ENCODE results near the gene ATG7.
A peak's percentile ranks its signal among the peaks of the same experiment; 100 is the strongest.
"Not testable (repeated sequence)": the region's sequence is repeated elsewhere in the genome, so short reads cannot be mapped to it uniquely, and the experiment has no call there.

The ATG7 gene

DNA sequence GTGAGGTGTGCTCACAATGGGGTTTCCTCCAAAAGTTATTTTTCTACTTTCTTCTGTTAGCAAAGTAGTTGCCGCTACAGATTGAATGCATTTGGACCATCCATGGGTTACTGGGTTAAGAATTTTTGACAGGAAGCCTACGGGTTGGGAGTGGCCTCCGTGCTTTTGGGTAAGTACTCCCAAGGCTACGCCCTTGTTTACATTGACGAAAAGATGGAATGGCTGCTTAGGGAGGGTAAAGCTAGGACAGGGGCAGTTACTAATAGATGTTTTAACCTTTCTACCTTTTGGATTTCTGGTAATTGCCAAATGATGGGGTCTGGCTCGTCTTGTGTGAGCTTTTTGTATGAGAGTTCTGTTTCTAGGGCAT lies 20.4 kb upstream of the ATG7 start:
- DNase-seq (ENCODE audit: low spot score) = no peak

DNA sequence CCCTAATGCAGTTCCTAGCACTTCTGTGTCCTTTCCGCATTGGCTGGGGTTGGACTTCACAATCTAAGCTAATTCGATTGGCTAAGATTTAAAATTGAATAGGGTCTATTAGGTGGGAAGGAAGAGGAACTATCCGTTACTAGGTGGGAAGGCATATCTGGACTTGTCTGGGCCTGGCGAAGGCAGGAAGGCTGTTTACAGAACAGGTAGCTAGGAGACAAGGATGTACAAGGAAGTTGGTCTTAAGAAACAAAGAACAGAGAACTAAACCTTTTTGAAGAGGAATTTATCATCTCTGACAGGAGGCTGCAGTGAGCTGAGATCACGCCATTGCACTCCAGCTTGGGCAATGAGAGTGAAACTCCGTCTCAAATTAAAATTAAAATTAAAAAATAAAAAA lies 17.3 kb upstream of the ATG7 start:
- no peak for DNase-seq (ENCODE audit: low spot score)

DNA sequence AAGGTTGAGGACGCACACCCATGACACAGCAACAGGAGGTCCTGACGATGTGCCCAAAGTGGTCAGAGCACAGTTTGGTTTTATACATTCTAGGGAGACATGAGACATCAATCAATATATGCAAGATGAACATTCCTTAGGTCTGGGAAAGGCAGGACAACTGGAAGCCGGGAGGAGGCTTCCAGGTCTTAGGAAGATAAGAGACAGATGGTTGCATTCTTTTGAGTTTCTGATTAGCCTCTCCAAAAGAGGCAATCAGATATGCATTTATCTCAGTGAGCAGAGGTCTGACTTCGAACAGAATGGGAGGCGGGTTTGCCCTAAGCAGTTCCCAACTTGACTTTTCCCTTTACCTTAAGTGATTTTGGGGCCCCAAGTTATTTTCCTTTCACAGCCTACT lies 16.7 kb upstream of the ATG7 start:
- not testable (repeated sequence) for DNase-seq (ENCODE audit: low spot score)

DNA sequence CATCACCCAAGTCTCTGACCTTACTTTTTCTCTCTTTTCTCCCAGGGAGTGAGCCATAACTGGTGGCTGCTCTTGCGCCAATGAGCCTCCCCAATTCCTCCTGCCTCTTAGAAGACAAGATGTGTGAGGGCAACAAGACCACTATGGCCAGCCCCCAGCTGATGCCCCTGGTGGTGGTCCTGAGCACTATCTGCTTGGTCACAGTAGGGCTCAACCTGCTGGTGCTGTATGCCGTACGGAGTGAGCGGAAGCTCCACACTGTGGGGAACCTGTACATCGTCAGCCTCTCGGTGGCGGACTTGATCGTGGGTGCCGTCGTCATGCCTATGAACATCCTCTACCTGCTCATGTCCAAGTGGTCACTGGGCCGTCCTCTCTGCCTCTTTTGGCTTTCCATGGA lies 13.2 kb upstream of the ATG7 start:
- DNase-seq (ENCODE audit: low spot score) = no peak

DNA sequence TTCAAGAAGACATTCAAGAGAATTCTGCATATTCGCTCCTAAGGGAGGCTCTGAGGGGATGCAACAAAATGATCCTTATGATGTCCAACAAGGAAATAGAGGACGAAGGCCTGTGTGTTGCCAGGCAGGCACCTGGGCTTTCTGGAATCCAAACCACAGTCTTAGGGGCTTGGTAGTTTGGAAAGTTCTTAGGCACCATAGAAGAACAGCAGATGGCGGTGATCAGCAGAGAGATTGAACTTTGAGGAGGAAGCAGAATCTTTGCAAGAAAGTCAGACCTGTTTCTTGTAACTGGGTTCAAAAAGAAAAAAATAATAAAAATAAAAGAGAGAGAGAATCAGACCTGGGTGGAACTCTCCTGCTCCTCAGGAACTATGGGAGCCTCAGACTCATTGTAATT lies 11.7 kb upstream of the ATG7 start:
- no peak for DNase-seq (ENCODE audit: low spot score)

DNA sequence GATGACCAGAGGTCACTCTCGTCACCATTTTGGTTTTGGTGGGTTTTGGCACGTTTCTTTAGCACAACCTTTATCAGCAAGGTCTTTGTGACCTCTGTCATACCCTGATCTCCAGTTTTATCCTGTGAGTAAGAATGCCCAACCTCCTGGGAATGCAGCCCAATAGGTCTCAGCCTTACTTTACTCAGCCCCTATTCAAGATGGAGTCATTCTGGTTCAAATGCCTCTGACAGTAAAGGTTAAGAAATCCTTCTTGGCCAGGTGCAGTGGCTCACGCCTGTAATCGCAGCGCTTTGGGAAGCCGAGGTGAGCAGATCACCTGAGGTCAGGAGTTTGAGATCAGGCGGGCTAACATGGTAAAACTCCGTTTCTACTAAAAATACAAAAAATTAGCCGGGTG lies 3.2 kb upstream of the ATG7 start:
- DNase-seq (ENCODE audit: low spot score) = no peak

DNA sequence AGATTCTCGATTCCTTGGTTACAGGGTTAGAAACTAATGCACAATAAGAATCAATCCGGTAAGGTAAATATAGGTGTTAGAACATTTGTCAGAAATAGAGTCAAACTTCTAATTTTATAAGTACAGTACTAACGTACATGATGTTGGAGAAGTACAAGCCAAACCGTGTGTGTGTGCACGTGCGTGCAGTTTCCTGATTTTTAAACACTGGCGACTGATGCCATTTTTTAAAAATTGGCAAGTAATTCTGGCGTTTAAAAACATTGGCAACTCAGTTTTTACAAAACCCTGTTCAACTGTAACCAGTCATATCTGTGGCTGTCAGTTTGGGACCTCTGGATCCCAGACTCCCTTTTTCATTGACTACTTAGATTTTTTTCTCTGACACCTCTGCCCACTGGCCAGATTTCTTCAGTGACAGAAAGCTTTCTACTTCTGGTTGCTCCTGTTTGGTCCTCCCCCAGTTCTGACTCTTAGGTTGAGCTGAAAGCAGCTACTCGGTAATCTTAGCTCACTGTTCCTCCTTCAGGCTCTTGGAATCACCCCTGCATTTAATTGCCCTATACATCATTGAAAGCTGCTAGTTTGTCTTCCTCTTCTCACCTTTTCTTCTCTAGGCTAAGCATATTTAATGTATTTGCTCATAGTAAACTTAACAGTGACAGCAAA lies 843 bp downstream of the ATG7 start:
- no peak for DNase-seq (ENCODE audit: low spot score)

DNA sequence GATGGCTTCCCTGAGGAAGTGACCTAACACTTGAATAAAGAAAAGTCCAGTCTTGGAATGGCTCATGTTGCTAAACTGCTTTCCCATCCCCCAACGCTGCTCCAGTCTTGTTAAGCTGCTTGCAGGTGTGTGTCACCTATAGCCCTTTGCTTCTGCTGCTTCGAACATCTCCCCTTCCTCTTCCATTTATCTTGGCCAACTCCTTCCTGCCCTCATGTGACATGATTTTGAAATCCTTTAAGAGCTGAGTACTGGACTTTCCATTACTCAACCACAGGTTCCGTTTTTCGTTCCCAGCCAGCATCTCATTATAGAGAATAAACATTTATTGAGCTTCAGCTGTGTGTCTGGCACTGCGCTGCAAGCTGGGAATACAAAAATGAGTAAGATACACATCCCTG lies 1.7 kb downstream of the ATG7 start:
- no peak for DNase-seq (ENCODE audit: low spot score)

DNA sequence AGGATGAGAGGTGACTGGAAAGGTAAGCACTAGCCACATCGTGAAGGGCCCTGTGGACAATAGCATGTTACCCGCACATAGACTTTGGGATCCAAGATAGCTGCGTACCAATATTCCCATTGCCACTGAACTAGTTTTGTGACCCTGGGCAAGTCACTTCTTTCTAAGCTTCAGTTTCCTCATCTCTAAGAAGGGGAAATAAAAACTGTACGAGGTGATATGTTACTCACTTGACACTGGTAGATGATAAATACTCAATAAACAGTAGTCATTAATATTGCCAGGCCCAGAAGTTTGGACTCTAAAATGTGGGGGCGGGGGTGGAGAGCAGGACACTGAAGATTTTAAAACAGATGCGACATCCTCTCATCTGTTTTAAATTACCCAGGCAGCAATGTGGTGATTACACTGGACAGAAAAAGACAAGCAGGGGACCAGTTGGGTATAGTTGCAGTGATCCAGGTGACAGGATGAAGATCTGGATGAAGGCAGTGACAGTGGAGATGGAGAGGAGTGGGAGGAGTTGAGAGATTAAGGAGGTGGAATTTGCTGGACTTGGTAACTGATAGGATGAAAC lies 2.5 kb downstream of the ATG7 start:
- no peak for DNase-seq (ENCODE audit: low spot score)

DNA sequence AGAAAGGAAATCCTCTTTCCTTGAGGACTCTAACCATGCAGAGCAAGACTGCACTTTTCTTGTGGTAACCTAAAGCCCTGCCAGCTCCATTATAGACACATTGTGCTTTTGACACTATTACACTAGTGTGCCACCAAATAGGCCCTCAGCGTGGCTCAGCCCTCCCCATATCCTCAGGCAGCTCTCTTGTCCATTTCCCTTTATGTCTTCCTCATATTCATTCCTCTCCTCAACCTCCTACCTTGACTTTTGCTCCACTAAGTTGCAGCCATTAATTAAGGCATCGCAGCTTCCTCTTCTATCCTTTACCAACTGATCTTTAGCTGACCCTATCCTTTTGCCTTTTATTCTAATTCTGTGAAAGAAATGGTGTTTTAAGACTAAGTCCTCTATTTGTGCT lies 3.7 kb downstream of the ATG7 start:
- no peak for DNase-seq (ENCODE audit: low spot score)

DNA sequence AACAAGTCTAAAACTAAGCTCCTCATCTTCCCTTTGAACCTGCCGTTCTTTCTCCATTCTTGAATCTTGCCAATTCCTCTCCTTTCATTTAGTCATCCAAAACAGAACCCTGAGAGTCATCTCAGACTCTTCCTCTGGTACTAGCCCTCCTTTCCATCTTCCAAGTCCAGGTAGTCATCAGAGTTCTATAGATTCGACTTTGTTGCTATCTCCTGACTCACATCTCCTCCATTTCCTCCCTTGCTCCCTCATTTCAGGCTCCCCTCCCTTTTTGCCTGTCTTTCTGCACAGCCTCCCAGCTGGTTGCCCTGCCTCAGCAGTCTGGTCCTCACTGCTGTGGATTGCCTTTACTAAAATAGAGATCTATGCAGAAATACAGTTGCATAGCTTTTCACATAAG lies 4.7 kb downstream of the ATG7 start:
- no peak for DNase-seq (ENCODE audit: low spot score)

DNA sequence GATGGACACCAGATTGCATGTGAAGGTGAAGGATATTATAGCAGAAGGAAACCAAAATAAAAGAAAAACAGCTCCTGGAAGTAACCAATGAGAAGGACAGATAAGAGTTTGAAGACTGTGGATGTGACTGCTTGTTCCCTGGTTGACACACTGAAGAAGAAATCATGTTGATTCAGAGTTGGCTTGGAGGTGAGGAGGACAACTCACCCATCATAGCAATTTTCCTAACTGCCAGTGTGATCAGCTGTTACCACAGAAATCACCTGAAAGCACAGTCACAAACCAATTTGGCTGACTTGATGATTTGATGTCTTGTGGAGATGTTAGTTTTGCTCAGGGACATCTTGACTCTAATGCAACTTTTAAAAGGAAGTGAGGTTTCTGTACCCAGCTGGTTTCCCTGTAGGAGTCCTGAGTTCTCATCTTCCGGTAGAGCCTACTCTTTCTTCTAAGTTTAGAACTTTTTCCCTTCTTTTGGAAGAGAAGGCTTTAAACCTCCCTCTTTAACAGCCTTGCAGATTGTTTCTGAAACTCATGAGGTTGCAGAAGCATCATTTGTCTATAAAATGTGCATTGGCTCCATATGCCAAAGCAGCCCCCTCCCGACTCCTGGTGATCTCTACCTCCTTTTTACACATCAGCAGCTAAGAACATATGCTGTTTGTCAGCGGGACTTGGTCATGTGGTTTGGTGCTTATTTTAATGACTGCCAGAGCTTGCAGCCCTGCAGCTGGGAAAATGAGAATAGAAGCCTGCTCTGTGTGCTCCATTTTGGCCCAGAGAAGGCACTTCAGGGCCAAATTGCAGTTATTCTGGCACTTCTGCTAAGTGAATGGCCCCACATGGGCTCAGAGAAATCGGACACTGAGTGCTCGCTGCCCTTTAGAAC lies 10.3 kb downstream of the ATG7 start:
- DNase-seq (ENCODE audit: low spot score) = peak; percentile 75

DNA sequence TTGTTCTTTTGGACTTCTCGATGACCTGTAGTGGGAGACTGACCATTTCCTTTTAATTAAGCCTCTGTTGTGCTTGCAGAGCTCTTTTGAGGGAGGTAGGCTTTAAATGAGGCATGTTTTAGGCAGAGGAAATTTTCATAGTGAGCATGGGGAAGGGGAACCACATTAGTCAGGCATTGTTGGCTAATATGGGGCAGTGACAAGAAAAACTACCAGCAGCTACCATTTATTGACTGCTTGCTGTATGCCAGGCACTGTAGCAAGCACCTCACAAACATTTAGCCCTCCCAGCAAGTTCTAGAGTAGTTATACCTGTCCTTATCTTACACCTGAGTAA lies 10.9 kb downstream of the ATG7 start:
- no peak for DNase-seq (ENCODE audit: low spot score)

DNA sequence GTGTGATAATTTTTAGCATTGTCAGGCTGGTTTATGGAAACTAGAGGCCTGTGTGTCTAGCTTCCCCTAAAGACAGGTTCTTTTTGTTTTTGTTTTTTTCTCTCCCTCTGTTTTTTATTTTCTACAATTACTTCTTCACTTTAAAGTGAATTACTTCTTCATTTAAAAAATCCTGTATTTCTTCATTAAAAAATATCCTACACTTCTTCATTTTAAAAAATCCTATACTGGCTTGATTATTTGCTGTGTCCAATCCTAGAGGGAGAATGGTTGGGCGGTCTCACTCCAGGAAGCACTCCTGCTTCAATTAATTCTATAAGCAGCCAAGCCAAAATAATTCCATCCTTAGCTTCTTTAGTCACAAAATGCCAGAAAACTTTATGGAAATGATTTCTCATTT lies 11.8 kb downstream of the ATG7 start:
- DNase-seq (ENCODE audit: low spot score) = no peak

DNA sequence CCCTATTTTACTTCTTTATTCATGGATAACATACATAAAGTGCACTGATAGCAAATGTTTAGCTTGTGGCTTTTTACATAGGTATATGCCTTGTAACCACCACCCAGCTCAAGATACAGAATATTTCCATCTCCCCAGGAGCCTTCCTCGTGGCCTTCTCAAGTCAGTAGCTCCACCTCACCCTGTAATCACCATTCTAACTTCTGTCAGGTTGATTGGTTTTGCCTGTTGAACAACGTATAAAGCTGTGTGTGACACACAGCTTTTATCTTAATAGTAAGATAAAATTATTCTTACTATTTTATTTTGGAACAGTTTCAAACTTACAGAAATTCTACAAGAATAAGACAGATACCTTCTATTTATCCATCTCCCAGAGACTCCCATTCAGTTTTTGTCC lies 13.3 kb downstream of the ATG7 start:
- no peak for DNase-seq (ENCODE audit: low spot score)

DNA sequence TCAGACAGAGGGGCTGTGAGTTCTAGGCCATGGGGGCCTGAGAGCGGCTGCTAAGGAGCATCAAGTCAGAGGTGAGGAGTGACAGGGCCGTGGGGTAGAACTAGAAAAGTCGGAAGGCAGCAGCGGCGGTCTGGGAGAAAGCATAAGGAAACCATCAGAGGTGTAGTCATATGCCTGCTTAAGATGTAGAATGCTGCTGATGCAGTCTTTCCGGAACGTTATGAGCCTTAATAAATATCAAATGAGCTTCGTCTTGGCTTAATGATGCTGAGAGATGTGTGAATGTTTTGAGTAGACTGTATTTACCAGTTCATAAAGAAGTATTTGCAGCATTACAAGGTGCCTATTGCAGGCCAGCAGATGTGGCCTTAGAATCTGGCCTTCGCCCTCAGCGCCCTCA lies 15.2 kb downstream of the ATG7 start:
- no peak for DNase-seq (ENCODE audit: low spot score)

DNA sequence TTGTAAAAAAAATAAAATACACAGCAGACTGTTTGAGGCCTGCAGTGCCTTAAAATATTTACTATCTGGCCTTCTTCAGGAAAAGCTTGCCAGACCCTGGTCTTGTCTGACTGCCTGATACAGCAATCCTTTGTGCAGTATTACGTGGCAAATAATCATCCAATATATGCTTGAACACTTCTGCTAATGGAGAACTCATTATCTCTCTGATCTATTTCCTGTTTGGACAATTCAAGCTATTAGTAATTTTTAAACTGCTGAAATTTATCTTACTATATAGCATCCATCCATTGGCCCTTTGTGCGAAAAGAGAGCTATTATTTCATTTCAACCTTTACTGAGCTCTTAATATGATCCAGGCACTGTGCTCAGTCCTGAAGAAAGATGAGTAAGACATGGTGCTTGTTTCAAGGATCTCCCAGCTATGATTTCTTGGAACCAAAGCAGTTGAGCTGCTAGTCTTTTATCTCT lies 15.9 kb downstream of the ATG7 start:
- no peak for DNase-seq (ENCODE audit: low spot score)

DNA sequence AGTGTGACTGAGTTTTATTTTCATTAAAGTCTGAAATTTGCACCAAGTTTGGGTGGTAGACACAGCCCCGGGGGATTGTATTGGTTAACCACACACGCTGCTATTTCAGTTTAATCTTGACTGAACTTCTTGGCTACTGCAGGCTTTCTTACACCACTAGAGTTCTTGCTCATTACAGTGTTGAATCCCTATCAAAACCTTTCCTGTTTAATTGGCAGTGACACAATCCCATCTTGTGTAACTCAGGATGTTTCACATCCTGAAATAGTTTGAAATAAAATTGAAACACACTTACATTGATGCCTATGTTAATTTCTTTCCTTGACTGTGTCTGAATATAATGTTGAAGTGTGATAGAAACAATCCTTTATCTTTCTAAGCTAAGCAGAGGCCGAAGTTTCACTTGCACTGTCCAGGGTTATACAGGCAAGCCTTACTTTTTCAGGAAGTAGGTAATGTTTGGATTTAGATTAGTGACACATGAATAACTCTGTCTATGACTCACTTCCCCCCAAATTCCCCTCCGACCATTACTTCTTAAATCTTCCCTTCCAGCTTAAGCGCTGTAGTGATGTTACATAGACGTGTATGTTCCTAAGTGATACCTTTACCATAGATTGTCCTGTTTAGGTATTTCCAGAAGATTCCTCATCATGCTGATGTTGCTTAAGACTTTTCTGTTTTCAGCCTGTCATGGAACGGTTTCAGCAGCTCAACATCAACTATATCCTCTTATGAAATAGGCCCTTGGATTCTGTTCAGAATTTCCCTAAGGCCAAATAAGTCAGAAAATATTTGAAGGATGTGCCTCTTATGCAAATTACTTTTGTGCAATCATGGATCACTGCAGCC lies 16.8 kb downstream of the ATG7 start:
- DNase-seq (ENCODE audit: low spot score) = no peak

DNA sequence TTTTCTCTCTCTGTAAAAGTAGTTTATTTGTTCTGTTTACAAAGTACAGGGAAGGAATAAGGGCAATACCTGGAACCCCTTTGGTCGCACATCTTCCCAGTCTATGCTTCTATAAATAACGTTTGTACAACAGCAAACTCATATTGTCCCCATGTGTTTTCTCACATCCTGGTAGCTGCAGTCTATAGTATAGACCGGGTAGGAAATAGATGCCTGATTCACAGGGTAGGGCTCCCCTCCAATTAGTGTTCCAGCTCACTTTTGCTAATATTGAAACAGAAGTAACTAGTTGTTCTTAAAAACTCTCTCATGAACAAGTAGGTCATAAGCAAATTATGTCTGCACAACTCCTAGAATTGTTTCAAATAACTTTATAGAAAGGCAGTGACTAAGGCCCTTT lies 17.7 kb downstream of the ATG7 start:
- no peak for DNase-seq (ENCODE audit: low spot score)

DNA sequence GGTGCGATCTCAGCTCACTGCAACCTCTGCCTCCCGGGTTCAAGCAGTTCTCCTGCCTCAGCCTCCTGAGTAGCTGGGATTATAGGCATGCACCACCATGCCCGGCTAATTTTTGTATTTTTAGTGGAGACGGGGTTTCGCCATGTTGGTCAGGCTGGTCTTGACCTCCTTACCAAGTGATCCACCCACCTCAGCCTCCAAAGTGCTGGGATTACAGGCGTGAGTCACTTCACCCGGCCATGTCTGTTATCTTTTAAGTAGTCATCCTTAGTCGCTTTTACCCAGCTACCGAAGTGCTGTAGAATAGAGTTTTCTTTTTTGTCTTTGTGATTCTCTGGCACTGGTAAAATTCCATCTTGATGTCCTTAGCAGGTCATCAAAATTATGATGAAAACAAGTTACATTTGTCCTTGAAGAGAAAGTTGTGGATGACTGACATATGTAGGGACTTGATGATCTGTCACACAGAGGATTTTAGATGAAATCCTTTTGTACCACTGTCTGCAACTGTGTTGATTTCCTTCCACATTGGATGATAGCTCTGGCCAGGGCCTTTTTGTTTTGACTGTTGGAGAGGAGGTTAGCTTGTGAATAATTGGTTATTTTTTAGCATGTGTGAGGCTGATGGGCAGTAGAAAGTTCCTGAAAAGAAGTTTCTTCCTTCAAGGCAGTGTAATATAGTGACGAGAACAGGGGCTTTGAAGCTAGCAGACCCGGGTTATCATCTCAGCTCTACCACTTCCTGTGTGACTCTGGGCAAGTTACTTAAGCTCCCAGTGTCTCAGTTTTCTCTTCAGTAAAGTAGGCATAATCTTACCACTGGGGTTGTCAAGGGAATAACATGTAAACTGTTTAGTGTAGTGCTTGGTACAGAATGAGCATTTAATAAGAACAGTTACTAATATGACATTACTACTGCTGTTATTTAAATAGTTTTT lies 18.8 kb downstream of the ATG7 start:
- DNase-seq (ENCODE audit: low spot score) = no peak

DNA sequence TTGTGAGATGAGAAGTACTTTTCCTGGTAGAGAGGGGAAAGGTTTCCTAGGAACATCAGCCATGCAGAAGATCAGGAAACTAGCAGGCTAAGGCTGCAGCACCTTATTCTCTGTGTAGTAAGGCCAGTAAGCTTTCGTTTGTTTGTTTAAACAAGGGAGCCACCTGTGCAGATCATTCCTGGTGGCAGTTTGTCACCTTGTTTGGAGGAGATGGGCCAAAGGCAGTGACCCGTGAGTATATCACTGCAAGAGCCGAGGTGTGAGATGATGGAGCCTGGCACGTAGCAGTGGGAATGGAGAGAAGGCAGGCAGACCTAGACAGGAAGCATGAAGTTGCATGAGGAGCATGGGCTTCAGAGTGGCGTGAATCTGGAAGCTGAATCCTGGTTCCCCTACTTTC lies 19.6 kb downstream of the ATG7 start:
- DNase-seq (ENCODE audit: low spot score) = no peak
